AG10803 (cell line): ENCODE results near the gene PSMD3.

ENCODE experiments used
- DNase-seq: peaks from one replicate; pipeline ENCODE4 v3.0.0; 2010; ENCODE audit warnings: low read depth
- H3K4me3 ChIP-seq: 2 replicates; pipeline ENCODE4 v1.5.1; 2011; ENCODE audit warnings: mild to moderate bottlenecking, low read length, control low read depth
- CTCF ChIP-seq: conservative IDR thresholded peaks from 2 replicates; pipeline ENCODE4 v1.5.1; 2011; ENCODE audit warnings: mild to moderate bottlenecking, low read length, control low read depth, inconsistent platforms

The PSMD3 gene

DNA sequence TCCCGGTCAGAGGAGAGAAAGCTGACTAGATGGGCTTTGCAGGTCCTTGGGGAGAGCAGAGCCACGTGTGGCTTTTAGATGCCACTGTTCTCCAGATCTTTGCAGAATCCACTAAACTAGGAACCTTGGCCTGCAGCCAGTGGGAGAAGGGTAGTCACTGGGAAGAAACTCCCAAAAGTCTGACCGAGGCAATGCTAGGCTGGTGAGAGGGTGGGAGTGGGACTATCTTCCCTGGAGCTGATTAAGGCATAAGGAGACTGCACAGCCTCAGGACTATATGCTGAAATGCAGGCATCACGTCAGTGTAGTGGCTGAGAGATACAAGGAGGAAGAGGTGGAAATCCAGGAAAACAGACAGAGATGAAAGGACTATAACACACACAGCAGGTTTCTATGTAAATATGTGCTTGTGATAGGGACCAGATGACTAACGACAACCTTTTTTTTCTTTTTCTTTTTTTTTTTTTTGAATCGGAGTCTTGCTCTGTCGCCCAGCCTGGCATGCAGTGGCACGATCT, 20.0 kb upstream of the PSMD3 start:
- H3K4me3 ChIP-seq, result no peak overlapping the region
- DNase-seq, result no peak
- no peak for TF ChIP-seq CTCF

- no peak for DNase-seq
- TF ChIP-seq CTCF, result no peak
- no peak within 1 kb of the TSS for H3K4me3 ChIP-seq
Observed at GRCh38 chr17:39962642-39963220, 17.9 kb upstream of the PSMD3 start, which contains the start of gene GSDMA. TSS of gene GSDMA (plus strand) at chr17:39963004. CDS start at chr17:39965688, 2,684 bp downstream.

GRCh38 chr17:39963829-39964228, 16.8 kb upstream of the PSMD3 start:
- TF ChIP-seq CTCF, result no peak
- H3K4me3 ChIP-seq, result no peak overlapping the region
- DNase-seq, result no peak

DNA sequence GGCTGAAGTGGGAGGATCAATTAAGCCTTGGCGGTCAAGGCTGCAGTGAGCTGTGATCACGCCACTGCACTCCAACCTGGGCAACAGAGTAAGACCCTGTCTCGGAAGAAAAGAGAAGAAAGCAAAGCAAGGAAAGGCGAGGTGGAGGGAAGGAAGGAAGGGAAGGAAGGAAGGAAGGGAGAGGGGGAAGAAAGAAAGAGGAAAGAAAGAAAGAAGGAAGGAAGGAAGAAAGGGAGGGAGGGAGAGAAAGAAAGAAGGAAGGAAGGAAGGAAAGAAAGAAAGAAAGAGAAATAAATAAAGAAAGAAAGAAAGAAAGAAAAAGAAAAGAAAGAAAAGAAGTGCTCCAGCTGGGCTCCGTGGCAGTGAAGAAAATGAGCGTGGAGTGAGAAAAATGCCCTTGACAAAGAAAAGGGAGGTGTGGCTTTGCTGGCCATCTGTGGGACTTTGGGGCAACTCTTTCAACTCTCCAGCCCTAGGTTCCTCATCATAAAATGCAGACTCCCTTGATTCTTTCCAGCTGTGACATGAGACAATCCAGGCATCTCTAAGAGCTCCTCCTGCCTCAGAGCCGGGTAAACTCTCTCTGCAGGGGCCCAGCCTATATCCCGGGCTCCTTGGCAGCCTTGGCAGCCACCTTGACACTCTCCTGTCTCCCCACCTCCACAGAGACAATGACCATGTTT, 15.4 kb upstream of the PSMD3 start:
- H3K4me3 ChIP-seq, result no peak overlapping the region
- DNase-seq, result no peak
- TF ChIP-seq CTCF, result no peak

GRCh38 chr17:39966771-39967170, 13.8 kb upstream of the PSMD3 start:
- H3K4me3 ChIP-seq, result no peak overlapping the region
- TF ChIP-seq CTCF, result no peak
- no peak for DNase-seq

GRCh38 chr17:39968761-39969160, 11.8 kb upstream of the PSMD3 start:
- no peak for TF ChIP-seq CTCF
- no peak overlapping the region for H3K4me3 ChIP-seq
- no peak for DNase-seq

GRCh38 chr17:39969375-39969774, 11.2 kb upstream of the PSMD3 start:
- TF ChIP-seq CTCF, result no peak
- no peak overlapping the region for H3K4me3 ChIP-seq
- DNase-seq, result no peak
